HG03060 (cell line): ENCODE data around the gene CD99L2.
"Not testable (repeated sequence)": the region's sequence is repeated elsewhere in the genome, so short reads cannot be mapped to it uniquely, and the experiment has no call there.

ENCODE experiments used
- ATAC-seq: cut with Tn5 transposase; IDR thresholded peaks from one replicate; pipeline ENCODE4 v1.9.1; 2021; ENCODE audit warnings: low read depth, moderate number of reproducible peaks; ENCODE audit not compliant: unreplicated experiment

Gene CD99L2

GRCh38 chrX:150857453-150857852, 41.0 kb downstream of the CD99L2 start:
- no peak for ATAC-seq

- ATAC-seq = no peak
These were observed 41.7 kb downstream of the CD99L2 start for GRCh38 chrX:150856785-150857184.

- ATAC-seq = no peak
These were observed 42.4 kb downstream of the CD99L2 start for GRCh38 chrX:150856101-150856500.

- no peak for ATAC-seq
These were observed 43.6 kb downstream of the CD99L2 start for GRCh38 chrX:150854856-150855255.

GRCh38 chrX:150849996-150850720, 48.3 kb downstream of the CD99L2 start:
- no peak for ATAC-seq

GRCh38 chrX:150849486-150849885, 49.0 kb downstream of the CD99L2 start:
- ATAC-seq = no peak

GRCh38 chrX:150848914-150849365, 49.5 kb downstream of the CD99L2 start:
- no peak for ATAC-seq

GRCh38 chrX:150847088-150847487, 51.4 kb downstream of the CD99L2 start:
- no peak for ATAC-seq

- no peak for ATAC-seq
These were observed 52.3 kb downstream of the CD99L2 start for GRCh38 chrX:150846130-150846529.

GRCh38 chrX:150845091-150845490, 53.4 kb downstream of the CD99L2 start:
- no peak for ATAC-seq

GRCh38 chrX:150844016-150844415, 54.5 kb downstream of the CD99L2 start:
- no peak for ATAC-seq

GRCh38 chrX:150842198-150842685, 56.2 kb downstream of the CD99L2 start:
- no peak for ATAC-seq

- no peak for ATAC-seq
These were observed 56.8 kb downstream of the CD99L2 start for GRCh38 chrX:150841456-150842197.

GRCh38 chrX:150837845-150838244, 60.6 kb downstream of the CD99L2 start:
- no peak for ATAC-seq

- no peak for ATAC-seq
These were observed 63.8 kb downstream of the CD99L2 start for GRCh38 chrX:150834695-150835094.

- ATAC-seq = no peak
These were observed 64.9 kb downstream of the CD99L2 start for GRCh38 chrX:150833454-150834056.

- ATAC-seq = no peak
These were observed 66.6 kb downstream of the CD99L2 start for GRCh38 chrX:150831863-150832262.

- no peak for ATAC-seq
These were observed 69.7 kb downstream of the CD99L2 start for GRCh38 chrX:150828785-150829184.

GRCh38 chrX:150824352-150824751, 74.1 kb downstream of the CD99L2 start:
- not testable (repeated sequence) for ATAC-seq

GRCh38 chrX:150823826-150824225, 74.6 kb downstream of the CD99L2 start:
- ATAC-seq = not testable (repeated sequence)

GRCh38 chrX:150821971-150822370, 76.5 kb downstream of the CD99L2 start:
- ATAC-seq = no peak
